ENCODE results near the gene NKD2.

The NKD2 gene

GRCh38 chr5:1086871-1087270 is 78.3 kb downstream of the NKD2 start:
- Histone ChIP-seq H3K79me2 (peaks cover 2% of the 10 kb centered on the region), H3K27me3 (ENCODE audit: control insufficient read depth, insufficient read depth, low read length) (no peaks in the 10 kb centered on the region), H3K27ac (no peak overlapping the region), H3K4me1 (no peaks in the 10 kb centered on the region), H2AFZ (no peak overlapping the region), H3K36me3 (ENCODE audit: control insufficient read depth, insufficient read depth, low read length) (no peaks in the 10 kb centered on the region), H3K4me3 (ENCODE audit: low read depth, low read length) (no peak overlapping the region), H3K9me3 (ENCODE audit: control insufficient read depth, low read length) (no peaks in the 10 kb centered on the region), H3K4me2 (ENCODE audit: low read length) (no peak overlapping the region), H3K9ac (no peak overlapping the region)
- TF ChIP-seq CTCF (IDR thresholded peaks at IDR 0.05), result no peak

GRCh38 chr5:1087428-1087827 is 78.8 kb downstream of the NKD2 start:
- H3K4me2 ChIP-seq (ENCODE audit: low read length), result no peak overlapping the region
- H3K4me1 ChIP-seq, result no peaks in the 10 kb centered on the region
- peaks cover 2% of the 10 kb centered on the region for H3K79me2 ChIP-seq
- no peaks in the 10 kb centered on the region for H3K9me3 ChIP-seq (ENCODE audit: control insufficient read depth, low read length)
- TF ChIP-seq CTCF (IDR thresholded peaks at IDR 0.05), result no peak
- no peak overlapping the region for H2AFZ ChIP-seq
- H3K9ac ChIP-seq, result no peak overlapping the region
- H3K27ac ChIP-seq, result no peak overlapping the region
- no peak overlapping the region for H3K4me3 ChIP-seq (ENCODE audit: low read depth, low read length)
- H3K27me3 ChIP-seq (ENCODE audit: control insufficient read depth, insufficient read depth, low read length), result no peaks in the 10 kb centered on the region
- H3K36me3 ChIP-seq (ENCODE audit: control insufficient read depth, insufficient read depth, low read length), result no peaks in the 10 kb centered on the region

DNA sequence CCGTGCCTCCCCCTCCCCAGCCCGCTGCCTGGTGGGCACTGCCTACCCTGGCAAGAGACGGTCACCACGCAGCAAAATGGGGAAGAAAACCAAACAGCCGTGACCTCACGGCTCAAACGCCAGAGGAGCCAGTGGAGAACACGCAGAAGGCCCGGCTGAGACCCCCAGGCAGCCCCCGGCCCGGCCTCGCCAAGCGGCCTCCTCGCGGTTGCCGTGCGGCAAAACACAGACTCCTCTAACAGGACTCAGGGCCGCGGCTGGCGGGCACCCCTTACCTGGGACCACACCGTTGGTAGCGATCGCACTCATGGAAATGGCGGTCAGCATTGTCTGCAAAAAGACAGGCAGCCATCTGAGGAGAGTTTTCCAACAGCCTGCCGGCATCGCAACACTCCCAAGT is 79.4 kb downstream of the NKD2 start:
- H3K79me2 ChIP-seq, result peaks cover 2% of the 10 kb centered on the region
- H3K27me3 ChIP-seq (ENCODE audit: control insufficient read depth, insufficient read depth, low read length), result no peaks in the 10 kb centered on the region
- H3K4me2 ChIP-seq (ENCODE audit: low read length), result no peak overlapping the region
- H3K36me3 ChIP-seq (ENCODE audit: control insufficient read depth, insufficient read depth, low read length), result no peaks in the 10 kb centered on the region
- H3K4me1 ChIP-seq, result no peaks in the 10 kb centered on the region
- no peak overlapping the region for H2AFZ ChIP-seq
- H3K9me3 ChIP-seq (ENCODE audit: control insufficient read depth, low read length), result no peaks in the 10 kb centered on the region
- H3K27ac ChIP-seq, result no peak overlapping the region
- TF ChIP-seq CTCF (IDR thresholded peaks at IDR 0.05), result no peak
- no peak overlapping the region for H3K4me3 ChIP-seq (ENCODE audit: low read depth, low read length)
- no peak overlapping the region for H3K9ac ChIP-seq

Measured in parathyroid adenoma (tissue), 2 donors.